ENCODE results near the gene ENO3.

ENO3 gene

DNA sequence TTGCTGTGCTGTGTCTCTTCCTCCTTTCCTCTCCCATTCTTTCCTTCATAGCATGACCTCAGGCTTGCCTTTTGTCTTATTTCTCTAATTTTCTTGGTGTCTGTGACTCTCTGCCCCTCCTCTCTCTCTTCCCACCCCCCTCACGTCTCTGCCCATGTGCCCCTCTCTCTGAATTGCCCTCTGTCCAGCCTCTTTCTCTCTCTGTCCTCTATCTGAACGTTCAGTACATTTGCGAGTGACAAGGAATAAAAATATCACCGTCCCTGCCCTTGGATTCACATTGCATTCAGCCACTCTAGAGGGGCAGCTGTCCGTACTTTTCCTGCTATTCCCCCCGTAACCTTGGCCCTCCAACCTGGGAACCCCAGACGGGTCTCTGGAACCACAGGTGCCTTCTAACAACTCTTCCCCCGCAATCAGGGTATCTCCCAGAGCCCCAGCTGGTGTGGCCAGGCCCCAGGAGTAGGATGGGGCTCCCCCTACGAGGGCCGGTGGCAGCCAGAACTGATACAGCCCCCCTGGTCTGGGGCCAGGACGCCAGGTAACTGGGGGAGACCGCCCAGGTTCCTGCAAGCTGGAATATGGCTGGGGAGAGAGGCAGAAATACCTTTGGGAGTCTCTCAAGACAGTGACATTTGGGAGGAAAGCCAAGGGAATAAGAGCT is 48.6 kb downstream of the ENO3 start:
- H3K27ac ChIP-seq = peak overlapping the region; percentile 71

DNA sequence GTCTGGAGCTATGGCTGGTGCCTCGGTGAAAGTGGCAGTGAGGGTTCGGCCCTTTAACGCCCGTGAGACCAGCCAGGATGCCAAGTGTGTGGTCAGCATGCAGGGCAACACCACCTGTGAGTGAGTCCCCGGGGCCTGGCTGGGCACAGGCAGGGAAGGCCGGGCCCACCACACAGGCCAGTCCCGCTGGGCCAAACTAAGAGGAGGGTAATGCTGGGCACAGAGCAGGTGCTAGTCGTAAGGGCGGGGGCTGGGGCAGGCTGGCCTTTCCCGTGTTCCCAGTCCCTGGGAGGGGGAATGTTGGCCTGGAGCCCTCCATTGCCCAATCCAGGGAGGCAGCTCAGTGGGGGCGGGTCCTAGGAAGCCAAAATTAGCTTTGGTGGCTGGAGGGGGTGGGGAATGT is 49.3 kb downstream of the ENO3 start:
- DNase-seq (ENCODE audit: low read depth, low spot score) = no peak
- no peak overlapping the region for H3K27ac ChIP-seq

More for the DNA sequence above, 48.6 kb downstream of the ENO3 start:
- no peak for DNase-seq (ENCODE audit: low read depth, low spot score)

DNA sequence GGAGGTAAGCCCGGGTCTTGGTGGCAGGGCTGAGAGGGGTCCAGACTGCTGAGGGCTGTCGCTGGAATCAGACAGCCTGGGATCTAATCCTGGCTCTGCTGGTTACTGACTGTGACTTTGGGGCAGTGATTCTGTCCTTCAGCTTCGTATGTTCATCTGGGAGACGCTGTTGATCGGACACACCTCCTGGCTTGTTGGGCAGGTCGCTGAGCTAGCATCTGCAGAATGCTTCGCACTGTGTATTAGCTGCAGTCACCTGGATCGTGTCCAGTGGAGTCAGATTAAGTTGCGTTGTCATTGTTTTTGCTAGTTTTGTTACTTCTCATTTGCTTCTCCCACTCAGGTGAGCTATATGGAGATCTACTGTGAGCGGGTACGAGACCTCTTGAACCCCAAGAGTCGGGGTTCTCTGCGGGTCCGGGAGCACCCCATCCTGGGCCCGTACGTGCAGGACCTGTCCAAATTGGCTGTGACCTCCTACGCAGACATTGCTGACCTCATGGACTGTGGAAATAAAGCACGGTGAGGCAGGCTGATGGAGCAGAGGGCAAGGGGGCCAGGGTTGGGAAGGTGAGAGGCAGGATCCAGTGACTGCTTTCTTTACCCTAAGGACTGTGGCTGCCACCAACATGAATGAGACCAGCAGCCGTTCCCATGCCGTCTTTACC is 51.3 kb downstream of the ENO3 start:
- DNase-seq (ENCODE audit: low read depth, low spot score) = no peak
- H3K27ac ChIP-seq = no peak overlapping the region

DNA sequence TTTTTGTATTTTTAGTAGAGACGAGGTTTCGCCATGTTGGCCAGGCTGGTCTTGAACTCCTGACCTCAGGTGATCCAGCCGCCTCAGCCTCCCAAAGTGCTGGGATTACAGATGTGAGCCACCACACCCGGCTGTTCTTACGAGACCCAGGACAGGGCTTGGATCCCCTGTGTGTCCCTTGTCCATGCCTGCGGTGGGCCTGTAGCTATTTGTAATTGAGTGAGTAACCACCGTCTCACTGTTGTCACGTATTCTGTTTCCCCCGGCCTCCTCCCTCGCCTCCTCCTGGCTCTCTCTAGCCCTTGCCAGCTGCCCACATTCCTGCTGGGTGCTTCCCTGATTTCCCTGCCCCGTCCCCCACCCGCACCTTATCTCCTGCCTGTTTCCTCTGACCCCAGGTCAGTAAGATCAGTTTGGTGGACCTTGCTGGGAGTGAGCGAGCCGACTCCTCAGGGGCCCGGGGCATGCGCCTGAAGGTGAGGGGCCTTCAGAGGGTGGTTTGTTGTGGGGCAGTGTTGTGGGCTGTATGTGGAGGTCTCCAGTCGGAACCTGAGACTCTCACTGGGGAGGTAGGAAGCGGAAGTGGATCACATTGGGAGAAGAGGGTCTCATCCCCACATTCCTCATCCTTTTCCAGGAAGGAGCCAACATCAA is 52.4 kb downstream of the ENO3 start:
- H3K27ac ChIP-seq = no peak overlapping the region
- DNase-seq (ENCODE audit: low read depth, low spot score) = no peak

Measured in epithelial cell of prostate (primary cell).